HepG2 (cell line): ENCODE measurements around the gene DAPK3.

Source experiments
- BHLHE40 ChIP-seq: IDR thresholded peaks from 2 replicates; pipeline ENCODE4 v1.6.1; 2011; ENCODE audit warnings: low read length, improper control_type of control experiment
- EZH2 ChIP-seq: conservative IDR thresholded peaks from 2 replicates; pipeline ENCODE4 v1.6.1; 2012; ENCODE audit warnings: mild to moderate bottlenecking, low read depth, low read length, moderate library complexity
- ISL2 ChIP-seq: sonication (generic); formaldehyde crosslinking; IDR thresholded peaks from 2 replicates; pipeline ENCODE4 v1.5.0; 2020; ENCODE audit warnings: missing genetic modification reagents
- JUNB ChIP-seq: sonication (generic); formaldehyde crosslinking; IDR thresholded peaks from 2 replicates; pipeline ENCODE4 v1.8.0; 2022; ENCODE audit warnings: missing genetic modification reagents, mild to moderate bottlenecking, borderline replicate concordance
- KDM1A ChIP-seq: IDR thresholded peaks from 2 replicates; pipeline ENCODE4 v1.6.1; 2016; ENCODE audit warnings: missing compliant biosample characterization
- KDM5A ChIP-seq: fragments of 200-600 bp; sonication (generic); IDR thresholded peaks from 2 replicates; pipeline ENCODE4 v1.7.0; 2018; ENCODE audit warnings: antibody characterized with exemption, mild to moderate bottlenecking, low read length, borderline replicate concordance
- NFYC ChIP-seq: IDR thresholded peaks from 2 replicates; pipeline ENCODE4 v1.6.1; 2016; ENCODE audit warnings: missing genetic modification reagents, missing compliant biosample characterization
- PCBP2 ChIP-seq: fragments of 200-400 bp; formaldehyde crosslinking; optimal IDR thresholded peaks from 2 replicates; pipeline ENCODE3; 2018; ENCODE audit warnings: low read length, low read depth; ENCODE audit not compliant: poor library complexity, severe bottlenecking
- POLR2A ChIP-seq, 2 experiments: IDR thresholded peaks; 2 replicates each; pipeline ENCODE4 v1.6.1; 2011; ENCODE audit warnings: low read depth in 2 of 2, low read length in 2 of 2, mild to moderate bottlenecking in 1 of 2, moderate library complexity in 1 of 2; ENCODE audit not compliant: insufficient read depth in 1 of 2
- SRF ChIP-seq: IDR thresholded peaks from 2 replicates; pipeline ENCODE4 v1.6.1; 2011; ENCODE audit warnings: mild to moderate bottlenecking, low read depth, low read length, moderate library complexity
- ZNF496 ChIP-seq: sonication (generic); formaldehyde crosslinking; IDR thresholded peaks from 2 replicates; pipeline ENCODE4 v1.8.1; 2023; ENCODE audit warnings: mild to moderate bottlenecking, moderate library complexity, missing genetic modification reagents; ENCODE audit not compliant: insufficient replicate concordance
- TF ChIP-seq, protein P1 (sequence below): sonication (generic); formaldehyde crosslinking; IDR thresholded peaks from 2 replicates; pipeline ENCODE4 v1.5.0; 2020; ENCODE audit warnings: mild to moderate bottlenecking, missing genetic modification reagents, moderate library complexity
- TF ChIP-seq, protein P2 (sequence below): sonication (generic); formaldehyde crosslinking; IDR thresholded peaks from 2 replicates; pipeline ENCODE4 v1.4.0; 2020; ENCODE audit warnings: missing genetic modification reagents
- TF ChIP-seq, protein P3 (sequence below): sonication (generic); formaldehyde crosslinking; IDR thresholded peaks from 2 replicates; pipeline ENCODE4 v1.4.0; 2020; ENCODE audit warnings: missing genetic modification reagents

DNA sequence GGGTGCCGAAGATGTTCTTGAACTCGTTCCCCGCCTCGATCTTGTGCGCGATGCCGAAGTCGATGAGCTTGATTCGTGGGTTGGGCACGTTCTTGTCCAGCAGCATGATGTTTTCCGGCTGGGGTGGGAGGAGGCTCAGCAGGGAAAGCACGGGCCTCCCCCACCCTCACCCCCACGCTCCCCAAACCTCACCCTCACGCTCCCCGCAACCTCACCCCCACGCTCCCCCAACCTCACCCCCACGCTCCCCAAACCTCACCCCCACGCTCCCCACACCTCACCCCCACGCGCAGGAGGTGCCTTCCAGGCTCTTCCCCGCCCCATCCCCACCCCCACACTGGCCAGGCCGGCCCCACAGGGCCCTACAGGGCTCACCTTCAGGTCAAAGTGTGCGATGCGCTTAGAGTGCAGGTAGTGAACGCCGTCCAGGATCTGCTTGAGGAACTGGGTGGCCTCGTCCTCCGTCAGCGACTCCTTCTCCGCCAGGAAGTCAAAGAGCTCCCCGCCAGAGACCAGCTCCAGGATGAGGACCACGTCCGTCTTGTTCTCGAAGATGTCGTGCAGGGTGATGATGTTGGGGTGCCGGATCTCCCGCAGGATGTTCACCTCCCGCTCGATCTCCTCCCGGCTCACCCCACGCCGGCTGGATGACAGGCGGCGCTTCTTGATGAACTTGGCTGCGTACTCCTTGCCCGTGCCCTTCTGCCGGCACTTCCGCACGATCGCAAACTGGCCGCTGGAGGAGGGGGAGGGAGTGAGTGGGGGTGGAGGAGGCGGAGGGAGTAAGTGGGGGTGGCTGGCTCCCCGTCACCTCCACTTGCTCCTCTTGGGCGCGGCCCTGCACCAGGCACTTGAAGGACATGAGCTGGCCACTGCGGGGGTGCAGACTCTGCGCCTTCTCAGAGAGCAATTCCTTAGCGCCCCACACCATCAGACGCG is 6.4 kb downstream of the DAPK3 start:
- no peak for TF ChIP-seq POLR2A (IDR thresholded peaks at IDR 0.05; ENCODE audit: insufficient read depth in 1 of 2, low read depth in 2 of 2, low read length in 2 of 2)
- TF ChIP-seq, protein P1, sequence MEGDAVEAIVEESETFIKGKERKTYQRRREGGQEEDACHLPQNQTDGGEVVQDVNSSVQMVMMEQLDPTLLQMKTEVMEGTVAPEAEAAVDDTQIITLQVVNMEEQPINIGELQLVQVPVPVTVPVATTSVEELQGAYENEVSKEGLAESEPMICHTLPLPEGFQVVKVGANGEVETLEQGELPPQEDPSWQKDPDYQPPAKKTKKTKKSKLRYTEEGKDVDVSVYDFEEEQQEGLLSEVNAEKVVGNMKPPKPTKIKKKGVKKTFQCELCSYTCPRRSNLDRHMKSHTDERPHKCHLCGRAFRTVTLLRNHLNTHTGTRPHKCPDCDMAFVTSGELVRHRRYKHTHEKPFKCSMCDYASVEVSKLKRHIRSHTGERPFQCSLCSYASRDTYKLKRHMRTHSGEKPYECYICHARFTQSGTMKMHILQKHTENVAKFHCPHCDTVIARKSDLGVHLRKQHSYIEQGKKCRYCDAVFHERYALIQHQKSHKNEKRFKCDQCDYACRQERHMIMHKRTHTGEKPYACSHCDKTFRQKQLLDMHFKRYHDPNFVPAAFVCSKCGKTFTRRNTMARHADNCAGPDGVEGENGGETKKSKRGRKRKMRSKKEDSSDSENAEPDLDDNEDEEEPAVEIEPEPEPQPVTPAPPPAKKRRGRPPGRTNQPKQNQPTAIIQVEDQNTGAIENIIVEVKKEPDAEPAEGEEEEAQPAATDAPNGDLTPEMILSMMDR (CRISPR knock-in tag): no peak
- TF ChIP-seq, protein P2, sequence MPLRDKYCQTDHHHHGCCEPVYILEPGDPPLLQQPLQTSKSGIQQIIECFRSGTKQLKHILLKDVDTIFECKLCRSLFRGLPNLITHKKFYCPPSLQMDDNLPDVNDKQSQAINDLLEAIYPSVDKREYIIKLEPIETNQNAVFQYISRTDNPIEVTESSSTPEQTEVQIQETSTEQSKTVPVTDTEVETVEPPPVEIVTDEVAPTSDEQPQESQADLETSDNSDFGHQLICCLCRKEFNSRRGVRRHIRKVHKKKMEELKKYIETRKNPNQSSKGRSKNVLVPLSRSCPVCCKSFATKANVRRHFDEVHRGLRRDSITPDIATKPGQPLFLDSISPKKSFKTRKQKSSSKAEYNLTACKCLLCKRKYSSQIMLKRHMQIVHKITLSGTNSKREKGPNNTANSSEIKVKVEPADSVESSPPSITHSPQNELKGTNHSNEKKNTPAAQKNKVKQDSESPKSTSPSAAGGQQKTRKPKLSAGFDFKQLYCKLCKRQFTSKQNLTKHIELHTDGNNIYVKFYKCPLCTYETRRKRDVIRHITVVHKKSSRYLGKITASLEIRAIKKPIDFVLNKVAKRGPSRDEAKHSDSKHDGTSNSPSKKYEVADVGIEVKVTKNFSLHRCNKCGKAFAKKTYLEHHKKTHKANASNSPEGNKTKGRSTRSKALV (CRISPR knock-in tag): no peak
- TF ChIP-seq PCBP2: no peak
- TF ChIP-seq KDM1A (CRISPR knock-in tag): no peak
- TF ChIP-seq JUNB: no peak
- TF ChIP-seq BHLHE40: no peak
- TF ChIP-seq ISL2 (CRISPR knock-in tag): no peak
- no peak for TF ChIP-seq SRF
- no peak for TF ChIP-seq ZNF496 (CRISPR knock-in tag)
- TF ChIP-seq EZH2: no peak
- TF ChIP-seq KDM5A: no peak
- TF ChIP-seq NFYC (CRISPR knock-in tag): no peak
- TF ChIP-seq, protein P3, sequence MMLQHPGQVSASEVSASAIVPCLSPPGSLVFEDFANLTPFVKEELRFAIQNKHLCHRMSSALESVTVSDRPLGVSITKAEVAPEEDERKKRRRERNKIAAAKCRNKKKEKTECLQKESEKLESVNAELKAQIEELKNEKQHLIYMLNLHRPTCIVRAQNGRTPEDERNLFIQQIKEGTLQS (CRISPR knock-in tag): no peak
